Kidney (tissue), 14 donors: Measurements from ENCODE around the gene SUGT1. TPM values are rescaled to one million over a fixed set of nuclear protein-coding genes. Genes with fewer than 3 reads are reported as not detected.

Experiments used
- DNase-seq, 5 donors: peaks; one replicate each; pipeline ENCODE4 v3.0.0-alpha.2; 2013 to 2020
- FAIRE-seq: peaks from 2 replicates; lab custom pipeline; 2012; peaks lifted over from hg19 to GRCh38; lab: Jason Lieb, UNC
- H3K27ac ChIP-seq, 2 donors: one replicate each; pipeline ENCODE4 v1.7.0; 2013; ENCODE audit warnings: low read depth in 2 of 2, low read length in 2 of 2, inconsistent platforms in 1 of 2
- H3K27me3 ChIP-seq: one replicate; pipeline ENCODE4 v1.7.1; 2013; ENCODE audit warnings: low read length, inconsistent platforms; ENCODE audit not compliant: control insufficient read depth, insufficient read depth
- H3K36me3 ChIP-seq, 3 donors: one replicate each; pipeline versions ENCODE4 v1.7.0 to v1.7.1; 2013; ENCODE audit warnings: low read length in 3 of 3, control low read depth in 1 of 3, inconsistent platforms in 1 of 3; ENCODE audit not compliant: insufficient read depth in 3 of 3, control insufficient read depth in 2 of 3
- H3K4me1 ChIP-seq, 3 donors: one replicate each; pipeline versions ENCODE4 v1.7.0 to v1.7.1; 2013; ENCODE audit warnings: low read length in 3 of 3, inconsistent platforms in 1 of 3, low read depth in 1 of 3; ENCODE audit not compliant: control insufficient read depth in 2 of 3, insufficient read depth in 2 of 3
- H3K4me3 ChIP-seq, 3 donors: one replicate each; pipeline versions ENCODE4 v1.7.0 to v1.8.1; 2013; ENCODE audit warnings: low read length in 3 of 3, control low read depth in 1 of 3, inconsistent platforms in 1 of 3
- H3K9ac ChIP-seq, 3 donors: one replicate each; pipeline versions ENCODE4 v1.7.0 to v1.7.1; 2013; ENCODE audit warnings: low read length in 3 of 3, control low read depth in 1 of 3, inconsistent platforms in 1 of 3
- H3K9me3 ChIP-seq, 3 donors: one replicate each; pipeline versions ENCODE4 v1.7.0 to v1.7.1; 2013; ENCODE audit warnings: low read length in 3 of 3, control low read depth in 1 of 3, inconsistent platforms in 1 of 3; ENCODE audit not compliant: control insufficient read depth in 2 of 3, insufficient read depth in 1 of 3
- CTCF ChIP-seq: IDR thresholded peaks from 3 replicates; pipeline ENCODE4 v1.5.1; 2012; ENCODE audit warnings: mild to moderate bottlenecking, moderate library complexity, borderline replicate concordance; ENCODE audit not compliant: insufficient read depth; ENCODE audit errors: extremely low read depth
- intact Hi-C: fragments of 100-400 bp; cut with DNase I; formaldehyde crosslinking; loops from one replicate; pipeline ENCODE4 v1.11.1; 2022
- polyA plus RNA-seq: library from polyadenylated mRNA; stranded (reverse); fragments of 350-450 nt; fragmentation: Illumina TruSeq; extraction: RNeasy Lipid Tissue Mini Kit (QIAGEN cat#74804); gene quantifications from one replicate; pipeline ENCODE4 v1.2.3, GENCODE V29; 2014; ENCODE audit warnings: low read depth, low replicate concordance; ENCODE audit not compliant: insufficient read depth
- total RNA-seq: library from RNA; stranded (reverse); fragmentation: NEBNext Ultra II Directional; extraction: Animal tissue kit (Norgen Biotek cat#: 25700); gene quantifications from one replicate; pipeline ENCODE4 v1.2.1, GENCODE V29; 2021
- donor health status: control.
- donor health status: control.
- donor health status: control.
- donor health status: control.
- donor health status: control.
- donor health status: DM: yes; HTN: yes; CAD: no.
- donor health status: Normal renal cell carcinoma (clear cell type).

SUGT1 gene
- total and polyA plus RNA-seq, 2 donors from 2014 or later = 51.5 to 55.8 TPM

GRCh38 chr13:52638666-52639328 is 13.8 kb upstream of the SUGT1 start:
- no peaks in the 10 kb centered on the region for H3K4me1 ChIP-seq
- intact Hi-C loops = no loop called here
- H3K9me3 ChIP-seq = no peaks in the 10 kb centered on the region
- no peaks in the 10 kb centered on the region for H3K27me3 ChIP-seq
- no peak for FAIRE-seq
- H3K27ac ChIP-seq = no peak overlapping the region
- peaks cover 0 to 12% (median 0%) of the 10 kb centered on the region in 3 donors for H3K36me3 ChIP-seq
- DNase-seq = no peak
- no peak overlapping the region for H3K4me3 ChIP-seq
- TF ChIP-seq CTCF = no peak
- H3K9ac ChIP-seq = no peak overlapping the region

- Histone ChIP-seq H3K4me1 (no peaks in the 10 kb centered on the region), H3K9me3 (no peaks in the 10 kb centered on the region), H3K27ac (no peak within 1 kb of the TSS), H3K27me3 (no peaks in the 10 kb centered on the region), H3K36me3 (peaks cover 0 to 12% (median 0%) of the 10 kb centered on the region in 3 donors), H3K9ac (peak within 1 kb of the TSS in 1 of 3 donors; percentile 1), H3K4me3 (no peak within 1 kb of the TSS)
- FAIRE-seq = no peak
- TF ChIP-seq CTCF = no peak
- DNase-seq = no peak
- intact Hi-C loops = no loop called here
These were observed 10.5 kb upstream of the SUGT1 start, which contains the start of gene HNRNPA1L2 for GRCh38 chr13:52642131-52642530. Gene HNRNPA1L2, plus strand, starts transcription at chr13:52642431. Its CDS starts 62 bp downstream, at chr13:52642493.

GRCh38 chr13:52644108-52644507 is 8.5 kb upstream of the SUGT1 start:
- Histone ChIP-seq H3K36me3 (peaks cover 0 to 6% (median 0%) of the 10 kb centered on the region in 3 donors), H3K27me3 (no peaks in the 10 kb centered on the region), H3K27ac (no peak overlapping the region), H3K4me1 (no peaks in the 10 kb centered on the region), H3K9ac (no peak overlapping the region), H3K4me3 (no peak overlapping the region), H3K9me3 (no peaks in the 10 kb centered on the region)
- DNase-seq (peak in 3 of 5 donors; percentile 29 to 62 (median 40)), FAIRE-seq (no peak)
- no peak for TF ChIP-seq CTCF
- intact Hi-C loops = no loop called here
